ENCODE measurements around the gene NUAK1.

The NUAK1 gene

DNA sequence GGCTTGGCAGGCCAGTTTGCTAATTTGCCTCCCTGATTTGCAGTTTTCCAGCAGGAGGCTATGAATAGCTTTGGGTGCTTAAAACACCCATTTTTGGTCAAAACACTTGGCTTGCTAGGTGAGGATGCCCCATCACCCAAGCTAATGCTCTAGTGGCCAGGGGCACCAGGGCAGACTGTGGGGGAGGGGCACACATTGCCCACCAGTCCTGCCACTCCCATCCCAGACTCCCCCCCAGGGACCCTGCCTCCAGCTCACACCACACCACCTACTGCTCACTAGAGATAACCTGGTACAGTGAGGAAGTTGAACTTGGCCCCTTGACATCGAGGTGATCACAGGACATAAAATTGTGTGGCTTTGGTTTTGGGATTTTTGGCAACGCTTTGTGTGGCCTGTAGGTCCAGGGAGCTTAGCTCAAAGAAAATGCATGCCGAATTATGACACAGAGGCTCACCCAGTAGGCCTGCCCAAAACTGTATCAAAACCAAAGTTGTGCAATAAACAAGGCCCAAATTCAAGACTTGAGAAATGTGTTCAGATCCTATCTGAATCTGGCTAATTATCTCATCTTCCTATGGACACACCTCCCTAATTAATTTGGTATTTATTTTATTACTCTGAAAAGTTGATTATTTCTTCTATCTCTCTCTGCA, 4.3 kb downstream of the NUAK1 start:
- ChIA-PET CTCF (interaction anchor here (0.5 to 7.7 kb wide), 12 partner anchors 9 to 751 kb away, joined by 3 to 93 read pairs (median 4); no protein-coding TSS in a partner anchor), POLR2A (no interaction called here)
- TF ChIP-seq, protein P1, sequence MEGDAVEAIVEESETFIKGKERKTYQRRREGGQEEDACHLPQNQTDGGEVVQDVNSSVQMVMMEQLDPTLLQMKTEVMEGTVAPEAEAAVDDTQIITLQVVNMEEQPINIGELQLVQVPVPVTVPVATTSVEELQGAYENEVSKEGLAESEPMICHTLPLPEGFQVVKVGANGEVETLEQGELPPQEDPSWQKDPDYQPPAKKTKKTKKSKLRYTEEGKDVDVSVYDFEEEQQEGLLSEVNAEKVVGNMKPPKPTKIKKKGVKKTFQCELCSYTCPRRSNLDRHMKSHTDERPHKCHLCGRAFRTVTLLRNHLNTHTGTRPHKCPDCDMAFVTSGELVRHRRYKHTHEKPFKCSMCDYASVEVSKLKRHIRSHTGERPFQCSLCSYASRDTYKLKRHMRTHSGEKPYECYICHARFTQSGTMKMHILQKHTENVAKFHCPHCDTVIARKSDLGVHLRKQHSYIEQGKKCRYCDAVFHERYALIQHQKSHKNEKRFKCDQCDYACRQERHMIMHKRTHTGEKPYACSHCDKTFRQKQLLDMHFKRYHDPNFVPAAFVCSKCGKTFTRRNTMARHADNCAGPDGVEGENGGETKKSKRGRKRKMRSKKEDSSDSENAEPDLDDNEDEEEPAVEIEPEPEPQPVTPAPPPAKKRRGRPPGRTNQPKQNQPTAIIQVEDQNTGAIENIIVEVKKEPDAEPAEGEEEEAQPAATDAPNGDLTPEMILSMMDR (IDR thresholded peaks at IDR 0.05; ENCODE audit: control extremely low read depth, extremely low read depth, low read depth, missing control alignments) = no peak
- no peak for DNase-seq (ENCODE audit: extremely low spot score)

GRCh38 chr12:106133136-106134087, 5.3 kb downstream of the NUAK1 start:
- DNase-seq (ENCODE audit: extremely low spot score) = no peak
- POLR2A ChIA-PET = no interaction called here
- TF ChIP-seq, protein P1 (IDR thresholded peaks at IDR 0.05; ENCODE audit: control extremely low read depth, extremely low read depth, low read depth, missing control alignments) = no peak
- CTCF ChIA-PET = interaction anchor here (1.1 to 7.7 kb wide), 7 partner anchors 8 to 714 kb away, joined by 3 to 93 read pairs (median 5); no protein-coding TSS in a partner anchor

- POLR2A ChIA-PET = no interaction called here
- TF ChIP-seq, protein P1 (IDR thresholded peaks at IDR 0.05; ENCODE audit: control extremely low read depth, extremely low read depth, low read depth, missing control alignments) = no peak
- CTCF ChIA-PET = interaction anchor here (1.7 to 7.7 kb wide), 2 partner anchors 427 to 713 kb away, joined by 6 to 93 read pairs; no protein-coding TSS in a partner anchor
- no peak for DNase-seq (ENCODE audit: extremely low spot score)
Measured at GRCh38 chr12:106132175-106133135, 6.3 kb downstream of the NUAK1 start.

GRCh38 chr12:106131676-106132075, 7.1 kb downstream of the NUAK1 start:
- DNase-seq (ENCODE audit: extremely low spot score) = no peak
- CTCF ChIA-PET = no interaction called here
- TF ChIP-seq, protein P1 (IDR thresholded peaks at IDR 0.05; ENCODE audit: control extremely low read depth, extremely low read depth, low read depth, missing control alignments) = no peak
- POLR2A ChIA-PET = no interaction called here

GRCh38 chr12:106130474-106131113, 8.2 kb downstream of the NUAK1 start:
- POLR2A ChIA-PET = no interaction called here

More at GRCh38 chr12:106130474-106131113, 8.2 kb downstream of the NUAK1 start:
- TF ChIP-seq, protein P1 (IDR thresholded peaks at IDR 0.05; ENCODE audit: control extremely low read depth, extremely low read depth, low read depth, missing control alignments) = no peak
- CTCF ChIA-PET = interaction anchor here (1.1 kb wide), 1 partner anchor 15 kb away, joined by 3 read pairs; no protein-coding TSS in a partner anchor
- no peak for DNase-seq (ENCODE audit: extremely low spot score)
